Hepatocyte (in vitro differentiated cells): Measurements from ENCODE around the gene MYADML2. TPM values are rescaled to one million over a fixed set of nuclear protein-coding genes. Genes with fewer than 3 reads are reported as not detected.

ENCODE experiments used
- DNase-seq: peaks from one replicate; pipeline ENCODE4 v3.0.0-alpha.2; 2016; ENCODE audit warnings: low spot score
- H2AFZ ChIP-seq: fragments of 200-600 bp; sonication (generic); 2 replicates; pipeline ENCODE4 v1.6.0; 2016; ENCODE audit warnings: antibody characterized with exemption, mild to moderate bottlenecking
- H3K27ac ChIP-seq: fragments of 200-600 bp; sonication (generic); 2 replicates; pipeline ENCODE4 v1.5.1; 2016; ENCODE audit warnings: mild to moderate bottlenecking
- H3K27me3 ChIP-seq: fragments of 200-600 bp; sonication (generic); 2 replicates; pipeline ENCODE4 v1.6.1; 2016
- H3K36me3 ChIP-seq: fragments of 200-600 bp; sonication (generic); replicated peaks from 2 replicates; pipeline ENCODE4 v1.5.1; 2016; ENCODE audit warnings: low read depth; ENCODE audit not compliant: insufficient read depth
- H3K4me1 ChIP-seq: fragments of 200-600 bp; sonication (generic); 2 replicates; pipeline ENCODE4 v1.5.1; 2016; ENCODE audit warnings: mild to moderate bottlenecking, moderate library complexity; ENCODE audit not compliant: insufficient read depth
- H3K4me2 ChIP-seq: fragments of 200-600 bp; sonication (generic); 2 replicates; pipeline ENCODE4 v1.6.0; 2016
- H3K4me3 ChIP-seq: fragments of 200-600 bp; sonication (generic); 2 replicates; pipeline ENCODE4 v1.5.1; 2016; ENCODE audit warnings: mild to moderate bottlenecking
- H3K79me2 ChIP-seq: fragments of 200-600 bp; sonication (generic); 2 replicates; pipeline ENCODE4 v1.6.0; 2017; ENCODE audit warnings: mild to moderate bottlenecking
- H3K9me2 ChIP-seq: fragments of 200-600 bp; sonication (generic); replicated peaks from 2 replicates; pipeline ENCODE4 v1.6.0; 2017; ENCODE audit warnings: mild to moderate bottlenecking; ENCODE audit not compliant: insufficient read depth
- H3K9me3 ChIP-seq: fragments of 200-600 bp; sonication (generic); 2 replicates; pipeline ENCODE4 v1.5.1; 2016; ENCODE audit warnings: low read depth, mild to moderate bottlenecking
- H4K20me1 ChIP-seq: fragments of 200-600 bp; sonication (generic); 2 replicates; pipeline ENCODE4 v1.6.0; 2016; ENCODE audit warnings: mild to moderate bottlenecking; ENCODE audit not compliant: insufficient read depth, poor library complexity, severe bottlenecking
- EZH2 ChIP-seq: fragments of 200-600 bp; sonication (generic); IDR thresholded peaks from 2 replicates; pipeline ENCODE4 v1.6.1; 2016; ENCODE audit warnings: antibody characterized with exemption, mild to moderate bottlenecking, borderline replicate concordance
- EZH2phosphoT487 ChIP-seq: fragments of 200-600 bp; sonication (generic); IDR thresholded peaks from one replicate; pipeline ENCODE4 v1.6.1; 2018; ENCODE audit warnings: antibody characterized with exemption, mild to moderate bottlenecking, low read depth, moderate library complexity; ENCODE audit not compliant: unreplicated experiment, severe bottlenecking
- WGBS: methylation state at CpG from one replicate; pipeline ENCODE4 v1.1.6; 2016; ENCODE audit warnings: low lambda C conversion rate; ENCODE audit errors: missing lambda C conversion rate; 5-methylcytosine and 5-hydroxymethylcytosine counted together
- polyA plus RNA-seq: library from polyadenylated mRNA; unstranded; fragments of >200 nt; fragmentation: Nextera tagmentation; extraction: Ambion mirVana; gene quantifications from 2 replicates; pipeline ENCODE4 v1.2.1, GENCODE V29; 2016
- total RNA-seq: library from RNA; depleted of rRNA; stranded (reverse); fragments of >200 nt; gene quantifications from 2 replicates; pipeline ENCODE4 v1.2.3, GENCODE V29; 2014
- TF ChIP-seq, protein P1 (sequence below): fragments of 200-600 bp; sonication (generic); IDR thresholded peaks from 2 replicates; pipeline ENCODE4 v1.5.1; 2016; ENCODE audit warnings: antibody characterized with exemption, mild to moderate bottlenecking; ENCODE audit not compliant: poor library complexity

The MYADML2 gene
- total and polyA plus RNA-seq, 2 experiments from 2014 or later, result 0.06 TPM; not detected in 1

GRCh38 chr17:81905424-81905875 is 41.6 kb downstream of the MYADML2 start:
- Histone ChIP-seq H3K27ac (no peak overlapping the region), H3K36me3 (no peaks in the 10 kb centered on the region), H3K79me2 (peaks cover 18% of the 10 kb centered on the region), H3K9me3 (no peaks in the 10 kb centered on the region), H3K9me2 (no peaks in the 10 kb centered on the region), H3K4me1 (peaks cover 22% of the 10 kb centered on the region), H2AFZ (no peak overlapping the region), H4K20me1 (peaks cover 7% of the 10 kb centered on the region), H3K4me3 (no peak overlapping the region), H3K4me2 (no peak overlapping the region), H3K27me3 (no peaks in the 10 kb centered on the region)
- TF ChIP-seq EZH2phosphoT487, result no peak
- TF ChIP-seq, protein P1, sequence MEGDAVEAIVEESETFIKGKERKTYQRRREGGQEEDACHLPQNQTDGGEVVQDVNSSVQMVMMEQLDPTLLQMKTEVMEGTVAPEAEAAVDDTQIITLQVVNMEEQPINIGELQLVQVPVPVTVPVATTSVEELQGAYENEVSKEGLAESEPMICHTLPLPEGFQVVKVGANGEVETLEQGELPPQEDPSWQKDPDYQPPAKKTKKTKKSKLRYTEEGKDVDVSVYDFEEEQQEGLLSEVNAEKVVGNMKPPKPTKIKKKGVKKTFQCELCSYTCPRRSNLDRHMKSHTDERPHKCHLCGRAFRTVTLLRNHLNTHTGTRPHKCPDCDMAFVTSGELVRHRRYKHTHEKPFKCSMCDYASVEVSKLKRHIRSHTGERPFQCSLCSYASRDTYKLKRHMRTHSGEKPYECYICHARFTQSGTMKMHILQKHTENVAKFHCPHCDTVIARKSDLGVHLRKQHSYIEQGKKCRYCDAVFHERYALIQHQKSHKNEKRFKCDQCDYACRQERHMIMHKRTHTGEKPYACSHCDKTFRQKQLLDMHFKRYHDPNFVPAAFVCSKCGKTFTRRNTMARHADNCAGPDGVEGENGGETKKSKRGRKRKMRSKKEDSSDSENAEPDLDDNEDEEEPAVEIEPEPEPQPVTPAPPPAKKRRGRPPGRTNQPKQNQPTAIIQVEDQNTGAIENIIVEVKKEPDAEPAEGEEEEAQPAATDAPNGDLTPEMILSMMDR, result no peak
- TF ChIP-seq EZH2, result no peak
- 96% methylated on average over 16 of the region's 16 CpGs for WGBS
- no peak for DNase-seq

DNA sequence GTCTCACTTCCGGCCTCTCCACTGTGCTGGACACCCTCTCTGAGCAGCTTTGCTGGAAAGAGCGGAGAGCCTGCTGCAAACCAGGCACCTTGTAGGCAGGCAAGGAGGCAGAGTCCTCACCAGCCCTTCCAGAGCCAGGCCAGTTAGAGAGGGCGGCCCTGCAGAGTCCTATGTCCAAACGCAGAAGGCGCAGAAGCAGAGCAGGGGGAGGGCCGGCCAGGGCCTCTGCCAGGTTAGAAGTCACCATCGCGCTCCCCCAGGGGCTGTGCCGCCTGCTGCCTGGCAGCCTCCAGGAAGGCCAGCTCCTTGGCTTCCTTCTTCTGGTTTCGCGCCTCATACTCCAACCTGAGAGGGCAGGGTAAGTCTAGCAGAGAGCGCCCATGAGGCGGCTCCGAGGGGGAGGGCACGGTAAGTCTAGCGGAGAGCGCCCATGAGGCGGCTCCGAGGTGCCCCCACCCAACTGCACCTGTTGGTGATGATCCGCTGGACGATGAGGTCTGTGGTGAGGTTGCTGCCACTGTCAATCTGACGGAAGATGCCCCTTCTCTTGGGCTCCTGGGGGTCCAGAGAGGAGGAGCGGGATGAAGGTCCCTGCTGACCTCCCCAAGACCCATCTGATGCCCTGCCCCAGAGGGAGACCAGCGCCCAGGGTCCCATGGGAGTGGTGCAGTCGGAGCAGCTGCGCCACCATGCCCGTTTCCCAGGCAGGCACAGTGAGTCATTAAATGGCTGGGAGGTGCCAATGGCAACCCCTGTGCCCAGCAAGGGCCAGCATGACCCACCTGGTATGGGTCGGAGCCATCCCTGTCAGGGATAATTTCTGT is 42.2 kb downstream of the MYADML2 start:
- H3K9me3 ChIP-seq, result no peaks in the 10 kb centered on the region
- H3K9me2 ChIP-seq, result no peaks in the 10 kb centered on the region
- H3K79me2 ChIP-seq, result peaks cover 15% of the 10 kb centered on the region
- H4K20me1 ChIP-seq, result peaks cover 4% of the 10 kb centered on the region
- no peak overlapping the region for H3K27ac ChIP-seq
- H3K36me3 ChIP-seq, result no peaks in the 10 kb centered on the region
- H3K4me1 ChIP-seq, result peaks cover 16% of the 10 kb centered on the region
- 92% methylated on average over 28 of the region's 28 CpGs for WGBS
- H3K4me2 ChIP-seq, result no peak overlapping the region
- H2AFZ ChIP-seq, result no peak overlapping the region
- no peaks in the 10 kb centered on the region for H3K27me3 ChIP-seq
- no peak overlapping the region for H3K4me3 ChIP-seq
- no peak for DNase-seq
- TF ChIP-seq EZH2 (no peak), EZH2phosphoT487 (no peak)
- TF ChIP-seq, protein P1, result no peak

- Histone ChIP-seq H3K9me2 (no peaks in the 10 kb centered on the region), H3K4me2 (no peak overlapping the region), H3K36me3 (no peaks in the 10 kb centered on the region), H3K27ac (no peak overlapping the region), H2AFZ (no peak overlapping the region), H3K4me3 (no peak overlapping the region), H3K4me1 (peaks cover 11% of the 10 kb centered on the region), H3K27me3 (no peaks in the 10 kb centered on the region), H3K79me2 (peaks cover 7% of the 10 kb centered on the region), H4K20me1 (peaks cover 3% of the 10 kb centered on the region), H3K9me3 (no peaks in the 10 kb centered on the region)
- no peak for TF ChIP-seq EZH2phosphoT487
- TF ChIP-seq, protein P1, result no peak
- DNase-seq, result no peak
- 96% methylated on average over 24 of the region's 24 CpGs for WGBS
Observed at GRCh38 chr17:81903896-81904599, 43.0 kb downstream of the MYADML2 start.
